Iris pigment epithelial cell (primary cell): Measurements from ENCODE around the gene GABRR3.

Experiments used
- DNase-seq: peaks from one replicate; pipeline ENCODE4 v3.0.0-alpha.2; 2011; ENCODE audit warnings: low read depth

GABRR3 gene

GRCh38 chr3:97988784-97989568, 46.1 kb downstream of the GABRR3 start:
- DNase-seq: no peak

GRCh38 chr3:97987306-97987705, 47.8 kb downstream of the GABRR3 start:
- no peak for DNase-seq

- no peak for DNase-seq
Measured at GRCh38 chr3:97983933-97984491, 51.1 kb downstream of the GABRR3 start.

GRCh38 chr3:97981886-97982285, 53.2 kb downstream of the GABRR3 start:
- DNase-seq: peak; percentile 81

- DNase-seq: no peak
Measured at GRCh38 chr3:97979610-97980009, 55.5 kb downstream of the GABRR3 start.

GRCh38 chr3:97975466-97975865, 59.6 kb downstream of the GABRR3 start:
- no peak for DNase-seq

- no peak for DNase-seq
Measured at GRCh38 chr3:97974996-97975395, 60.1 kb downstream of the GABRR3 start.

GRCh38 chr3:97972976-97973375, 62.1 kb downstream of the GABRR3 start:
- DNase-seq: no peak

GRCh38 chr3:97971679-97972567, 63.2 kb downstream of the GABRR3 start, which contains the start of gene RIOX2:
Gene RIOX2 (minus strand): TSS chr3:97972431. CDS start chr3:97967593, 4,838 bp downstream.
- peak; percentile 78 for DNase-seq

GRCh38 chr3:97970956-97971620, 64.0 kb downstream of the GABRR3 start:
- no peak for DNase-seq

GRCh38 chr3:97970156-97970555, 65.0 kb downstream of the GABRR3 start:
- no peak for DNase-seq

GRCh38 chr3:97969541-97969940, 65.6 kb downstream of the GABRR3 start:
- DNase-seq: no peak

GRCh38 chr3:97968376-97968775, 66.7 kb downstream of the GABRR3 start:
- DNase-seq: no peak

GRCh38 chr3:97967966-97968365, 67.1 kb downstream of the GABRR3 start:
- no peak for DNase-seq

GRCh38 chr3:97960993-97961766, 73.9 kb downstream of the GABRR3 start:
- DNase-seq: no peak

- DNase-seq: no peak
Measured at GRCh38 chr3:97960551-97960950, 74.6 kb downstream of the GABRR3 start.

GRCh38 chr3:97959872-97960271, 75.2 kb downstream of the GABRR3 start:
- DNase-seq: no peak

- no peak for DNase-seq
Measured at GRCh38 chr3:97958796-97959195, 76.3 kb downstream of the GABRR3 start.

GRCh38 chr3:97958396-97958795, 76.7 kb downstream of the GABRR3 start:
- peak; percentile 43 for DNase-seq

GRCh38 chr3:97957617-97958311, 77.4 kb downstream of the GABRR3 start:
- peak; percentile 62 for DNase-seq

GRCh38 chr3:97956051-97956450, 79.1 kb downstream of the GABRR3 start:
- no peak for DNase-seq
